ENCODE data around the gene TTLL13. TPM values are rescaled to one million over a fixed set of nuclear protein-coding genes. Genes with fewer than 3 reads are reported as not detected.

Gene TTLL13
- total and polyA plus RNA-seq, 2 of the 4 experiments (the other 2 are of a cell fraction), result 0.10 TPM; not detected in 1

DNA sequence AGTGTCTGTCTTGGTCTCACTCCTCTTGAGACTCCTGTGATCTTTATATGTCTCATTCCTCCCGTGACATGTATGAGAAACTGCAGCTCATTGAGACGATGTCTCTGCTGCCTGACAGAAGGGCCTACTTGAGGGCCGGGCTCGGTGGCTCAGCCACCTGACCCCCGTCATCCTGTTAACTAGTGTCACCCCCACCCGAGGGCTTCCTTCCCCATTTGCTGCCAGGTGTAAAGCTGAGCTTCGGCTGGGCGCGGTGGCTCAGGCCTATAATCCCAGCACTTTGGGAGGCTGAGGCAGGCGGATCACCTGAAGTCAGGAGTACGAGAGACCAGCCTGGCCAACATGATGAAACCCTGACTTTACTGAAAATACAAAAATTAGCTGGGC is 35.5 kb upstream of the TTLL13 start:
- no peak overlapping the region for H3K23ac ChIP-seq (ENCODE audit: low read depth, low read length)
- no peak overlapping the region for H2BK5ac ChIP-seq (ENCODE audit: low read depth, low read length, poor library complexity, severe bottlenecking)
- no peak overlapping the region for H3K56ac ChIP-seq (ENCODE audit: extremely low read depth, insufficient read depth, low read length)
- no peak for ATAC-seq (ENCODE audit: low read depth)
- H3K4me1 ChIP-seq (ENCODE audit: control insufficient read depth, insufficient read depth, low read length), result peaks cover 6% of the 10 kb centered on the region
- peaks cover 13 to 37% of the 10 kb centered on the region in 2 experiments; a peak in 3 of 4 replicates for H3K79me1 ChIP-seq (ENCODE audit: low read depth in 1 of 2, low read length in 2 of 2)
- peaks cover 7% of the 10 kb centered on the region for H3K36me3 ChIP-seq (ENCODE audit: control insufficient read depth, insufficient read depth, low read length)
- no peak overlapping the region for H3K18ac ChIP-seq (ENCODE audit: low read depth, low read length)
- H3K4me2 ChIP-seq (ENCODE audit: low read depth, low read length), result no peak overlapping the region
- H3K27ac ChIP-seq (ENCODE audit: insufficient read depth, low read length), result no peak overlapping the region
- no peak overlapping the region for H2AK5ac ChIP-seq (ENCODE audit: low read depth, low read length)
- dilution Hi-C loops (cut with HindIII; ENCODE audit: low sequenced_read_pairs, unreplicated experiment), result no loop called here
- no peak overlapping the region for H3K14ac ChIP-seq (replicated peaks; ENCODE audit: low read depth, low read length)
- no peak for DNase-seq
- TF ChIP-seq MAFK (IDR thresholded peaks at IDR 0.05; ENCODE audit: low read depth, low read length), result no peak
- TF ChIP-seq RCOR1 (IDR thresholded peaks at IDR 0.05; ENCODE audit: insufficient replicate concordance, low read length), result no peak
- TF ChIP-seq USF2 (IDR thresholded peaks at IDR 0.05; ENCODE audit: low read depth, low read length), result no peak
- no peak overlapping the region for H4K8ac ChIP-seq (ENCODE audit: low read depth in 2 of 2, low read length in 2 of 2)
- H3K9me3 ChIP-seq (ENCODE audit: control insufficient read depth, insufficient read depth, low read length), result no peaks in the 10 kb centered on the region
- no peak overlapping the region for H4K91ac ChIP-seq (ENCODE audit: insufficient read depth, low read depth, low read length)
- no peak overlapping the region for H2BK120ac ChIP-seq (ENCODE audit: low read depth, low read length)
- H3K27me3 ChIP-seq (ENCODE audit: control insufficient read depth, insufficient read depth, low read length), result no peaks in the 10 kb centered on the region
- no TSS peak for BruUV-seq (replicated peaks)
- no peaks in the 10 kb centered on the region; the same call in 1 of the 2 replicates for H4K20me1 ChIP-seq (ENCODE audit: insufficient read depth, low read length)
- WGBS, 2 experiments (ENCODE audit: extremely low coverage in 2 of 2, insufficient read length in 1 of 2), result 94% methylated on average over 6 of the region's 11 CpGs; no CpG with 5 or more reads in 1 of the 2 experiments
- no peak overlapping the region for H2AFZ ChIP-seq (replicated peaks; ENCODE audit: low read length, poor library complexity)
- no peak overlapping the region for H3K4me3 ChIP-seq (ENCODE audit: insufficient read depth, low read depth, low read length)
- intact Hi-C loops (cut with micrococcal nuclease), result loop anchor here (2.0 kb wide), 1 partner anchor 107 kb away; no protein-coding TSS in a partner anchor
- ChIA-PET POLR2A (ENCODE audit: unreplicated experiment) (no interaction called here), CTCF (no interaction called here)
- in situ Hi-C loops (cut with MboI; ENCODE audit: low sequenced_read_pairs), result no loop called here
- H3K4ac ChIP-seq (ENCODE audit: low read depth, low read length), result no peak overlapping the region
- H3K9me1 ChIP-seq (ENCODE audit: insufficient read depth, low read length), result peaks cover 5% of the 10 kb centered on the region
- peak overlapping the region; percentile 5 for H2AK9ac ChIP-seq (replicated peaks; ENCODE audit: low read depth, low read length, poor library complexity)
- no peak overlapping the region for H2BK20ac ChIP-seq (ENCODE audit: low read depth, low read length)
- H2BK15ac ChIP-seq (ENCODE audit: low read depth, low read length), result no peak overlapping the region
- no peak overlapping the region for H3K9ac ChIP-seq (ENCODE audit: low read depth, low read length)
- no peak overlapping the region for H4K5ac ChIP-seq (ENCODE audit: low read depth, low read length)

Data from IMR-90 (cell line).